Hepatic stellate cell (primary cell): Measurements from ENCODE around the gene FARS2.

ENCODE experiments used
- DNase-seq: peaks from one replicate; pipeline ENCODE4 v3.0.0; 2011; ENCODE audit warnings: low spot score

FARS2 gene

GRCh38 chr6:5249451-5250122, 11.7 kb upstream of the FARS2 start:
- no peak for DNase-seq

- DNase-seq, result no peak
These were observed 10.9 kb upstream of the FARS2 start for GRCh38 chr6:5250451-5250850.

GRCh38 chr6:5250911-5251310, 10.4 kb upstream of the FARS2 start:
- DNase-seq, result no peak

- no peak for DNase-seq
These were observed 4.4 kb upstream of the FARS2 start for GRCh38 chr6:5256952-5257351.

- DNase-seq, result no peak
These were observed 3.9 kb upstream of the FARS2 start for GRCh38 chr6:5257400-5257799.

- DNase-seq, result no peak
These were observed 1.9 kb upstream of the FARS2 start for GRCh38 chr6:5259428-5259827.

- peak; percentile 60 for DNase-seq
These were observed 1.1 kb upstream of the FARS2 start for GRCh38 chr6:5260111-5260620.

GRCh38 chr6:5261545-5262109, 314 bp downstream of the FARS2 start:
- peak; percentile 9 for DNase-seq

- no peak for DNase-seq
These were observed 5.1 kb downstream of the FARS2 start for GRCh38 chr6:5266423-5266822.

- no peak for DNase-seq
These were observed 8.9 kb downstream of the FARS2 start for GRCh38 chr6:5270093-5270680.

- no peak for DNase-seq
These were observed 10.6 kb downstream of the FARS2 start for GRCh38 chr6:5271926-5272325.

GRCh38 chr6:5274231-5274630, 12.9 kb downstream of the FARS2 start:
- DNase-seq, result no peak

GRCh38 chr6:5275497-5275896, 14.2 kb downstream of the FARS2 start:
- DNase-seq, result no peak

- DNase-seq, result no peak
These were observed 15.3 kb downstream of the FARS2 start for GRCh38 chr6:5276581-5276980.

- DNase-seq, result no peak
These were observed 16.3 kb downstream of the FARS2 start for GRCh38 chr6:5277589-5277988.

GRCh38 chr6:5278047-5278446, 16.7 kb downstream of the FARS2 start:
- no peak for DNase-seq

GRCh38 chr6:5278565-5279120, 17.3 kb downstream of the FARS2 start:
- DNase-seq, result no peak

- DNase-seq, result no peak
These were observed 18.6 kb downstream of the FARS2 start for GRCh38 chr6:5279891-5280338.

- no peak for DNase-seq
These were observed 19.6 kb downstream of the FARS2 start for GRCh38 chr6:5280920-5281319.

- no peak for DNase-seq
These were observed 20.9 kb downstream of the FARS2 start for GRCh38 chr6:5282191-5282623.

- no peak for DNase-seq
These were observed 23.8 kb downstream of the FARS2 start for GRCh38 chr6:5285081-5285480.

- no peak for DNase-seq
These were observed 24.2 kb downstream of the FARS2 start for GRCh38 chr6:5285526-5285925.

GRCh38 chr6:5286780-5287179, 25.5 kb downstream of the FARS2 start:
- DNase-seq, result no peak
